IPS DF 6.9 (cell line): Measurements from ENCODE around the gene NDUFS7.

ENCODE experiments used
- DNase-seq: peaks from one replicate; pipeline ENCODE4 v3.0.0-alpha.2; 2013; ENCODE audit warnings: low read depth, low spot score
- H3K27ac ChIP-seq: one replicate; pipeline ENCODE4 v1.5.1; 2013; ENCODE audit warnings: low read length, control low read depth
- H3K27me3 ChIP-seq: 2 replicates; pipeline ENCODE4 v1.6.1; 2013; ENCODE audit warnings: mild to moderate bottlenecking, low read length; ENCODE audit not compliant: control insufficient read depth, insufficient read depth
- H3K36me3 ChIP-seq: 2 replicates; pipeline ENCODE4 v1.6.1; 2013; ENCODE audit warnings: low read length; ENCODE audit not compliant: control insufficient read depth, insufficient read depth
- H3K4me1 ChIP-seq: 2 replicates; pipeline ENCODE4 v1.6.1; 2013; ENCODE audit warnings: low read length; ENCODE audit not compliant: control insufficient read depth, insufficient read depth
- H3K4me3 ChIP-seq: 2 replicates; pipeline ENCODE4 v1.5.1; 2013; ENCODE audit warnings: mild to moderate bottlenecking, low read length
- H3K9me3 ChIP-seq: 2 replicates; pipeline ENCODE4 v1.6.1; 2013; ENCODE audit warnings: low read length, inconsistent platforms; ENCODE audit not compliant: control insufficient read depth, insufficient read depth
- WGBS: extraction: QIAGEN DNeasy Blood & Tissue Kit; methylation state at CpG from one replicate; pipeline ENCODE4 v1.1.7; 2013; ENCODE audit warnings: mixed read lengths, missing lambda C conversion rate; ENCODE audit not compliant: insufficient read length, insufficient coverage; 5-methylcytosine and 5-hydroxymethylcytosine counted together

NDUFS7 gene

GRCh38 chr19:1421218-1421957 lies 37.7 kb downstream of the NDUFS7 start:
- no peak overlapping the region for H3K27ac ChIP-seq
- DNase-seq: no peak
- no peaks in the 10 kb centered on the region for H3K9me3 ChIP-seq
- H3K4me1 ChIP-seq: peaks cover 4% of the 10 kb centered on the region
- WGBS: no CpG with 5 or more reads among the region's 37 CpGs
- no peaks in the 10 kb centered on the region for H3K27me3 ChIP-seq
- H3K4me3 ChIP-seq: no peak overlapping the region
- peaks cover 64% of the 10 kb centered on the region for H3K36me3 ChIP-seq

- H3K27ac ChIP-seq: no peak overlapping the region
- DNase-seq: no peak
- no peaks in the 10 kb centered on the region for H3K9me3 ChIP-seq
- H3K4me1 ChIP-seq: peaks cover 3% of the 10 kb centered on the region; the same call in 1 of the 2 replicates
- H3K4me3 ChIP-seq: no peak overlapping the region
- H3K27me3 ChIP-seq: no peaks in the 10 kb centered on the region
- H3K36me3 ChIP-seq: peaks cover 63% of the 10 kb centered on the region
- WGBS: no CpG with 5 or more reads among the region's 22 CpGs
Observed at GRCh38 chr19:1421958-1422305, 38.2 kb downstream of the NDUFS7 start.

GRCh38 chr19:1422360-1422759 lies 38.7 kb downstream of the NDUFS7 start:
- Histone ChIP-seq H3K4me1 (no peaks in the 10 kb centered on the region; the same call in 1 of the 2 replicates), H3K4me3 (no peak overlapping the region), H3K9me3 (no peaks in the 10 kb centered on the region), H3K36me3 (peaks cover 63% of the 10 kb centered on the region), H3K27me3 (no peaks in the 10 kb centered on the region), H3K27ac (no peak overlapping the region)
- DNase-seq: no peak
- WGBS: no CpG with 5 or more reads among the region's 16 CpGs

GRCh38 chr19:1422943-1423342 lies 39.2 kb downstream of the NDUFS7 start:
- H3K27ac ChIP-seq: no peak overlapping the region
- no peaks in the 10 kb centered on the region for H3K27me3 ChIP-seq
- no CpG with 5 or more reads among the region's 24 CpGs for WGBS
- no peak overlapping the region for H3K4me3 ChIP-seq
- H3K36me3 ChIP-seq: peaks cover 63% of the 10 kb centered on the region
- H3K9me3 ChIP-seq: no peaks in the 10 kb centered on the region
- no peaks in the 10 kb centered on the region for H3K4me1 ChIP-seq
- DNase-seq: no peak

GRCh38 chr19:1423436-1424191 lies 39.9 kb downstream of the NDUFS7 start:
- no peaks in the 10 kb centered on the region for H3K9me3 ChIP-seq
- H3K27me3 ChIP-seq: no peaks in the 10 kb centered on the region
- H3K36me3 ChIP-seq: peaks cover 61% of the 10 kb centered on the region
- H3K27ac ChIP-seq: no peak overlapping the region
- DNase-seq: no peak
- WGBS: no CpG with 5 or more reads among the region's 40 CpGs
- H3K4me3 ChIP-seq: no peak overlapping the region
- no peaks in the 10 kb centered on the region for H3K4me1 ChIP-seq

GRCh38 chr19:1424192-1424955 lies 40.7 kb downstream of the NDUFS7 start:
- Histone ChIP-seq H3K9me3 (no peaks in the 10 kb centered on the region), H3K36me3 (peaks cover 61% of the 10 kb centered on the region), H3K27me3 (no peaks in the 10 kb centered on the region), H3K4me1 (no peaks in the 10 kb centered on the region), H3K27ac (no peak overlapping the region), H3K4me3 (no peak overlapping the region)
- WGBS: no CpG with 5 or more reads among the region's 42 CpGs
- DNase-seq: no peak

- DNase-seq: no peak
- H3K27me3 ChIP-seq: no peaks in the 10 kb centered on the region
- no peak overlapping the region for H3K4me3 ChIP-seq
- H3K36me3 ChIP-seq: peaks cover 65% of the 10 kb centered on the region
- WGBS: no CpG with 5 or more reads among the region's 33 CpGs
- no peaks in the 10 kb centered on the region for H3K9me3 ChIP-seq
- H3K4me1 ChIP-seq: no peaks in the 10 kb centered on the region
- no peak overlapping the region for H3K27ac ChIP-seq
Observed at GRCh38 chr19:1425102-1425837, 41.6 kb downstream of the NDUFS7 start.

- no peaks in the 10 kb centered on the region for H3K4me1 ChIP-seq
- H3K4me3 ChIP-seq: no peak overlapping the region
- no peak overlapping the region for H3K27ac ChIP-seq
- H3K9me3 ChIP-seq: no peaks in the 10 kb centered on the region
- peaks cover 61% of the 10 kb centered on the region for H3K36me3 ChIP-seq
- no CpG with 5 or more reads among the region's 14 CpGs for WGBS
- no peaks in the 10 kb centered on the region for H3K27me3 ChIP-seq
- no peak for DNase-seq
Observed at GRCh38 chr19:1425902-1426301, 42.2 kb downstream of the NDUFS7 start.

GRCh38 chr19:1426736-1427135 lies 43.0 kb downstream of the NDUFS7 start:
- Histone ChIP-seq H3K4me1 (no peaks in the 10 kb centered on the region), H3K36me3 (peaks cover 55% of the 10 kb centered on the region), H3K27me3 (no peaks in the 10 kb centered on the region), H3K9me3 (no peaks in the 10 kb centered on the region), H3K27ac (no peak overlapping the region), H3K4me3 (no peak overlapping the region)
- no peak for DNase-seq
- no CpG with 5 or more reads among the region's 9 CpGs for WGBS
